AG09309 (cell line): ENCODE measurements around the gene CERKL.

ENCODE experiments used
- DNase-seq: peaks from one replicate; pipeline ENCODE4 v3.0.0-alpha.2; 2010; ENCODE audit warnings: low read depth
- H3K4me3 ChIP-seq: 2 replicates; pipeline ENCODE4 v1.5.1; 2011; ENCODE audit warnings: mild to moderate bottlenecking, low read depth, low read length, moderate library complexity; ENCODE audit not compliant: control insufficient read depth
- CTCF ChIP-seq: IDR thresholded peaks from 2 replicates; pipeline ENCODE4 v1.5.1; 2011; ENCODE audit warnings: mild to moderate bottlenecking, low read depth, low read length, inconsistent platforms; ENCODE audit not compliant: insufficient read depth, control insufficient read depth; ENCODE audit errors: missing control alignments

The CERKL gene

GRCh38 chr2:181648478-181649155, 8.3 kb downstream of the CERKL start:
- no peak for DNase-seq
- no peak for TF ChIP-seq CTCF
- no peak overlapping the region for H3K4me3 ChIP-seq

GRCh38 chr2:181646415-181646987, 10.4 kb downstream of the CERKL start:
- no peak for DNase-seq
- TF ChIP-seq CTCF: no peak
- H3K4me3 ChIP-seq: no peak overlapping the region

- DNase-seq: no peak
- no peak for TF ChIP-seq CTCF
- H3K4me3 ChIP-seq: no peak overlapping the region
These were observed 13.8 kb downstream of the CERKL start for GRCh38 chr2:181643151-181643550.

- no peak overlapping the region for H3K4me3 ChIP-seq
- no peak for TF ChIP-seq CTCF
- DNase-seq: no peak
These were observed 14.8 kb downstream of the CERKL start for GRCh38 chr2:181642086-181642485.

- TF ChIP-seq CTCF: no peak
- H3K4me3 ChIP-seq: no peak overlapping the region
- no peak for DNase-seq
These were observed 17.2 kb downstream of the CERKL start for GRCh38 chr2:181639686-181640085.

GRCh38 chr2:181632733-181633401, 24.0 kb downstream of the CERKL start:
- no peak overlapping the region for H3K4me3 ChIP-seq
- TF ChIP-seq CTCF: no peak
- DNase-seq: no peak
